Sigmoid colon (tissue), 7 donors: ENCODE results near the gene ACAP2. TPM values are rescaled to one million over a fixed set of nuclear protein-coding genes. Genes with fewer than 3 reads are reported as not detected.

ENCODE experiments used
- DNase-seq: peaks from one replicate; pipeline ENCODE4 v3.0.0-alpha.2; 2019
- H3K27ac ChIP-seq, 4 donors: fragments of 200-600 bp; sonication (generic); one replicate each; pipeline ENCODE4 v1.5.1; 2016 to 2019; ENCODE audit warnings: mild to moderate bottlenecking in 1 of 4
- H3K27me3 ChIP-seq, 3 donors: fragments of 200-600 bp; sonication (generic); one replicate each; pipeline ENCODE4 v1.5.1; 2019; ENCODE audit warnings: mild to moderate bottlenecking in 1 of 3
- H3K36me3 ChIP-seq, 4 donors: fragments of 200-600 bp; sonication (generic); one replicate each; pipeline ENCODE4 v1.5.1; 2016 to 2019
- H3K4me1 ChIP-seq, 4 donors: fragments of 200-600 bp; sonication (generic); one replicate each; pipeline ENCODE4 v1.5.1; 2017 to 2019
- H3K4me3 ChIP-seq, 4 donors: fragments of 200-600 bp; sonication (generic); one replicate each; pipeline ENCODE4 v1.5.1; 2017 to 2019; ENCODE audit warnings: mild to moderate bottlenecking in 2 of 4, moderate library complexity in 1 of 4
- H3K9me3 ChIP-seq, 4 donors: fragments of 200-600 bp in 3 of 4; sonication (generic) in 3 of 4; one replicate each; pipeline versions ENCODE4 v1.5.1 to v1.6.1; 2013 to 2019
- CTCF ChIP-seq, 4 experiments: fragments of 450-650 bp in 3 of 4; fragments of 200-600 bp in 1 of 4; IDR thresholded peaks; one replicate each; pipeline ENCODE4 v1.5.1; 2016 to 2019; ENCODE audit warnings: antibody characterized with exemption in 4 of 4, mild to moderate bottlenecking in 3 of 4, moderate library complexity in 2 of 4
- EP300 ChIP-seq, 4 donors: sonication (generic); formaldehyde crosslinking; IDR thresholded peaks; one replicate each; pipeline ENCODE4 v1.6.1; 2017; ENCODE audit warnings: antibody characterized with exemption in 4 of 4
- POLR2A ChIP-seq, 2 donors: fragments of 450-650 bp; IDR thresholded peaks; one replicate each; pipeline ENCODE4 v1.6.1; 2016; ENCODE audit warnings: antibody characterized with exemption in 2 of 2, mild to moderate bottlenecking in 2 of 2, moderate library complexity in 2 of 2
- POLR2AphosphoS5 ChIP-seq, 4 donors: sonication (generic); formaldehyde crosslinking; IDR thresholded peaks; one replicate each; pipeline ENCODE4 v1.6.1; 2017; ENCODE audit warnings: antibody characterized with exemption in 4 of 4
- WGBS, 2 donors: extraction: QIAGEN DNeasy Blood & Tissue Kit; methylation state at CpG; one replicate each; pipeline ENCODE4 v1.1.7; 2013; 5-methylcytosine and 5-hydroxymethylcytosine counted together
- intact Hi-C: fragments of 100-400 bp; cut with DNase I; formaldehyde crosslinking; loops from one replicate; pipeline ENCODE4 v1.15.1; 2023
- polyA plus RNA-seq, 3 donors: library from polyadenylated mRNA; stranded (reverse); fragments of 200-250 nt; gene quantifications; one replicate each; pipeline ENCODE4 v1.2.3, GENCODE V29; 2013
- total RNA-seq, 4 donors: library from RNA; depleted of rRNA; stranded (reverse); fragments of >200 nt; gene quantifications; one replicate each; pipeline ENCODE4 v1.1.0, GENCODE V29; 2016
- donor health status: healthy with polysubstance abuse.
- donor health status: Bipolar disorder and iron deficiency.
- donor health status: healthy.

The ACAP2 gene
- total and polyA plus RNA-seq, 7 donors: 12.0 to 57.1 (median 28.0) TPM

GRCh38 chr3:195395208-195395816, 47.5 kb downstream of the ACAP2 start:
- intact Hi-C loops: no loop called here
- no peak overlapping the region for H3K4me3 ChIP-seq
- WGBS, 2 donors: 93 to 97% methylated on average over 4 of the region's 4 CpGs
- peaks cover 0 to 15% (median 6%) of the 10 kb centered on the region in 4 donors for H3K4me1 ChIP-seq
- TF ChIP-seq CTCF (IDR thresholded peaks at IDR 0.05): no peak
- H3K27me3 ChIP-seq: no peaks in the 10 kb centered on the region
- peaks cover 0 to 7% (median 0%) of the 10 kb centered on the region in 4 donors for H3K36me3 ChIP-seq
- no peak overlapping the region for H3K27ac ChIP-seq
- no peak for DNase-seq
- no peaks in the 10 kb centered on the region for H3K9me3 ChIP-seq

GRCh38 chr3:195394700-195395099, 48.1 kb downstream of the ACAP2 start:
- H3K9me3 ChIP-seq: no peaks in the 10 kb centered on the region
- WGBS, 2 donors: 91 to 93% methylated on average over 3 of the region's 3 CpGs
- intact Hi-C loops: no loop called here
- H3K27me3 ChIP-seq: no peaks in the 10 kb centered on the region
- H3K4me1 ChIP-seq: peaks cover 0 to 15% (median 6%) of the 10 kb centered on the region in 4 donors
- peaks cover 0 to 7% (median 0%) of the 10 kb centered on the region in 4 donors for H3K36me3 ChIP-seq
- H3K4me3 ChIP-seq: no peak overlapping the region
- H3K27ac ChIP-seq: no peak overlapping the region
- no peak for DNase-seq
- no peak for TF ChIP-seq POLR2AphosphoS5 (IDR thresholded peaks at IDR 0.05)
- no peak for TF ChIP-seq EP300 (IDR thresholded peaks at IDR 0.05)
- TF ChIP-seq CTCF (IDR thresholded peaks at IDR 0.05): no peak
- no peak for TF ChIP-seq POLR2A (IDR thresholded peaks at IDR 0.05)

- TF ChIP-seq CTCF (IDR thresholded peaks at IDR 0.05): no peak
- TF ChIP-seq POLR2A (IDR thresholded peaks at IDR 0.05): no peak
- no peak for TF ChIP-seq EP300 (IDR thresholded peaks at IDR 0.05)
- TF ChIP-seq POLR2AphosphoS5 (IDR thresholded peaks at IDR 0.05): no peak
- H3K9me3 ChIP-seq: no peaks in the 10 kb centered on the region
- DNase-seq: no peak
Observed at GRCh38 chr3:195394024-195394423, 48.8 kb downstream of the ACAP2 start.

GRCh38 chr3:195388380-195388779, 54.4 kb downstream of the ACAP2 start:
- peaks cover 0 to 13% (median 0%) of the 10 kb centered on the region in 4 donors for H3K36me3 ChIP-seq
- no peaks in the 10 kb centered on the region for H3K9me3 ChIP-seq
- no peaks in the 10 kb centered on the region for H3K27me3 ChIP-seq
- no peak overlapping the region for H3K27ac ChIP-seq
- H3K4me3 ChIP-seq: no peak overlapping the region
- DNase-seq: no peak
- no peak for TF ChIP-seq EP300 (IDR thresholded peaks at IDR 0.05)
- TF ChIP-seq POLR2AphosphoS5 (IDR thresholded peaks at IDR 0.05): no peak
- no peak for TF ChIP-seq POLR2A (IDR thresholded peaks at IDR 0.05)
- no peak for TF ChIP-seq CTCF (IDR thresholded peaks at IDR 0.05)
- intact Hi-C loops: no loop called here
- 24 to 67% methylated on average over 2 of the region's 2 CpGs for WGBS, 2 donors
- H3K4me1 ChIP-seq: peaks cover 0 to 9% (median 3%) of the 10 kb centered on the region in 4 donors

More at GRCh38 chr3:195394024-195394423, 48.8 kb downstream of the ACAP2 start:
- Histone ChIP-seq H3K4me3 (no peak overlapping the region), H3K27me3 (no peaks in the 10 kb centered on the region), H3K27ac (no peak overlapping the region), H3K36me3 (peaks cover 0 to 12% (median 0%) of the 10 kb centered on the region in 4 donors), H3K4me1 (peaks cover 0 to 15% (median 6%) of the 10 kb centered on the region in 4 donors)
- 84 to 87% methylated on average over 7 of the region's 7 CpGs for WGBS, 2 donors
- intact Hi-C loops: no loop called here

GRCh38 chr3:195386739-195387138, 56.1 kb downstream of the ACAP2 start:
- TF ChIP-seq EP300 (IDR thresholded peaks at IDR 0.05): no peak
- no peak for TF ChIP-seq CTCF (IDR thresholded peaks at IDR 0.05)
- no peak for TF ChIP-seq POLR2A (IDR thresholded peaks at IDR 0.05)
- TF ChIP-seq POLR2AphosphoS5 (IDR thresholded peaks at IDR 0.05): no peak
- H3K36me3 ChIP-seq: peaks cover 0 to 12% (median 0%) of the 10 kb centered on the region in 4 donors
- peaks cover 0 to 9% (median 3%) of the 10 kb centered on the region in 4 donors for H3K4me1 ChIP-seq
- WGBS, 2 donors: 94% methylated on average over 3 of the region's 3 CpGs
- no peak for DNase-seq
- intact Hi-C loops: no loop called here
- no peaks in the 10 kb centered on the region for H3K9me3 ChIP-seq
- no peak overlapping the region for H3K4me3 ChIP-seq
- no peak overlapping the region for H3K27ac ChIP-seq
- H3K27me3 ChIP-seq: no peaks in the 10 kb centered on the region
